ENCODE results near the gene BTG4.

The BTG4 gene

GRCh38 chr11:111535281-111535680 is 23.1 kb upstream of the BTG4 start:
- DNase-seq = no peak

GRCh38 chr11:111532365-111532709 is 20.2 kb upstream of the BTG4 start:
- DNase-seq = no peak

GRCh38 chr11:111531687-111532364 is 19.6 kb upstream of the BTG4 start:
- peak; percentile 25 for DNase-seq

GRCh38 chr11:111531136-111531535 is 18.9 kb upstream of the BTG4 start:
- DNase-seq = no peak

GRCh38 chr11:111530091-111530490 is 17.9 kb upstream of the BTG4 start:
- DNase-seq = no peak

- DNase-seq = no peak
These were observed 16.4 kb upstream of the BTG4 start for GRCh38 chr11:111528557-111528956.

GRCh38 chr11:111527279-111527678 is 15.1 kb upstream of the BTG4 start:
- no peak for DNase-seq

GRCh38 chr11:111526501-111526900 is 14.3 kb upstream of the BTG4 start:
- DNase-seq = no peak

- no peak for DNase-seq
These were observed 13.3 kb upstream of the BTG4 start for GRCh38 chr11:111525456-111525855.

GRCh38 chr11:111524056-111524455 is 11.9 kb upstream of the BTG4 start:
- DNase-seq = no peak

GRCh38 chr11:111523343-111523742 is 11.2 kb upstream of the BTG4 start:
- DNase-seq = no peak

GRCh38 chr11:111522426-111522825 is 10.2 kb upstream of the BTG4 start:
- DNase-seq = no peak

GRCh38 chr11:111521135-111521534 is 8.9 kb upstream of the BTG4 start:
- no peak for DNase-seq

GRCh38 chr11:111520560-111520959 is 8.4 kb upstream of the BTG4 start:
- DNase-seq = no peak

- no peak for DNase-seq
These were observed 6.5 kb upstream of the BTG4 start for GRCh38 chr11:111518668-111519067.

- no peak for DNase-seq
These were observed 3.4 kb upstream of the BTG4 start for GRCh38 chr11:111515591-111515990.

- no peak for DNase-seq
These were observed 2.2 kb upstream of the BTG4 start, which contains the start of gene HOATZ for GRCh38 chr11:111514216-111515031. TSS of gene HOATZ (plus strand) at chr11:111514778. CDS start at chr11:111514785, 7 bp downstream.

GRCh38 chr11:111513240-111513605 is 1.0 kb upstream of the BTG4 start:
- no peak for DNase-seq

- DNase-seq = no peak
These were observed 1.9 kb downstream of the BTG4 start for GRCh38 chr11:111510311-111510710.

- DNase-seq = no peak
These were observed 9.6 kb downstream of the BTG4 start for GRCh38 chr11:111502611-111503010.

- DNase-seq = no peak
These were observed 11.7 kb downstream of the BTG4 start for GRCh38 chr11:111500481-111500880.

- no peak for DNase-seq
These were observed 12.7 kb downstream of the BTG4 start for GRCh38 chr11:111499483-111499882.

- no peak for DNase-seq
These were observed 18.1 kb downstream of the BTG4 start for GRCh38 chr11:111494040-111494439.

GRCh38 chr11:111490496-111490895 is 21.7 kb downstream of the BTG4 start:
- DNase-seq = no peak

- DNase-seq = no peak
These were observed 28.8 kb downstream of the BTG4 start for GRCh38 chr11:111483431-111483830.
